HCT116 (cell line): Measurements from ENCODE around the gene KCND3. TPM values are rescaled to one million over a fixed set of nuclear protein-coding genes. Genes with fewer than 3 reads are reported as not detected.

Experiments
- ATAC-seq: fragments of 200-7000 bp; cut with Tn5 transposase; 2 replicates; pipeline ENCODE4 v1.9.1; 2020; ENCODE audit warnings: mild to moderate bottlenecking, moderate library complexity
- BruUV-seq: library from RNA; stranded (reverse); fragments of 400-500 nt; replicated peaks from 2 replicates; lab custom pipeline; 2021; lab: Mats Ljungman, UMichigan
- CTCF ChIA-PET: fragments of 300-600 bp; sonication (Branson Sonifier 250); formaldehyde crosslinking; loops from one replicate; lab custom pipeline; 2021; ENCODE audit warnings: antibody characterized with exemption; lab: Charles Lee
- POLR2A ChIA-PET: fragments of 300-600, 350-600 bp; sonication (Branson Sonifier 250); formaldehyde crosslinking; loops from one replicate; lab custom pipeline; 2021; ENCODE audit warnings: antibody characterized with exemption; lab: Charles Lee
- RAD21 ChIA-PET, 2 experiments: fragments of 300-600 bp; sonication (Branson Sonifier 250); formaldehyde crosslinking; loops; one replicate each; lab custom pipeline; 2023; ENCODE audit warnings: low total read pairs in 2 of 2; ENCODE audit not compliant: uncharacterized antibody in 2 of 2, unreplicated experiment in 2 of 2, low non-redundant PET in 1 of 2; lab: Charles Lee
- DNase-seq: peaks from one replicate; pipeline ENCODE4 v3.0.0-alpha.2; 2010; ENCODE audit warnings: low read depth, low spot score
- H2AFZ ChIP-seq: fragments of 200-600 bp; shearing (Covaris generic), sonication (generic); 2 replicates; pipeline ENCODE4 v1.6.1; 2017; ENCODE audit warnings: low read depth, mixed run types, mixed read lengths, antibody characterized with exemption, low read length; ENCODE audit not compliant: poor library complexity, severe bottlenecking
- H3K27ac ChIP-seq: 2 replicates; pipeline ENCODE4 v1.5.1; 2012; ENCODE audit warnings: low read depth, low read length
- H3K27me3 ChIP-seq: fragments of 200-600 bp; sonication (generic); 2 replicates; pipeline ENCODE4 v1.6.1; 2016; ENCODE audit warnings: mixed run types, low read length, mixed read lengths; ENCODE audit not compliant: insufficient read depth
- H3K36me3 ChIP-seq, 2 experiments: fragments of 200-500 bp in 1 of 2; fragments of 200-600 bp in 1 of 2; sonication (Bioruptor generic) in 1 of 2; sonication (generic) in 1 of 2; 2 replicates each; pipeline versions ENCODE4 v1.5.1 to v1.6.1; 2014 to 2016; ENCODE audit warnings: low read length in 2 of 2, inconsistent platforms in 1 of 2, mixed read lengths in 1 of 2, mixed run types in 1 of 2; ENCODE audit not compliant: insufficient read depth in 2 of 2, control insufficient read depth in 1 of 2
- H3K4me1 ChIP-seq, 2 experiments: fragments of 200-600 bp in 1 of 2; sonication (generic) in 1 of 2; 2 replicates each; pipeline versions ENCODE4 v1.5.1 to v1.6.1; 2012 to 2017; ENCODE audit warnings: low read length in 2 of 2, inconsistent platforms in 1 of 2, mild to moderate bottlenecking in 1 of 2, mixed read lengths in 1 of 2, mixed run types in 1 of 2, moderate library complexity in 1 of 2; ENCODE audit not compliant: insufficient read depth in 2 of 2, control insufficient read depth in 1 of 2
- H3K4me2 ChIP-seq: fragments of 200-600 bp; sonication (generic); 2 replicates; pipeline ENCODE4 v1.6.1; 2017; ENCODE audit warnings: mixed run types, low read length, mixed read lengths
- H3K4me3 ChIP-seq, 2 experiments: fragments of 200-600 bp in 1 of 2; sonication (generic) in 1 of 2; replicated peaks in 1 of 2; 2 replicates each; pipeline ENCODE4 v1.5.1; 2011 to 2016; ENCODE audit warnings: low read length in 2 of 2, control low read depth in 1 of 2, low read depth in 1 of 2, mild to moderate bottlenecking in 1 of 2, mixed read lengths in 1 of 2, mixed run types in 1 of 2
- H3K79me2 ChIP-seq: fragments of 200-600 bp; sonication (generic); 2 replicates; pipeline ENCODE4 v1.6.1; 2017; ENCODE audit warnings: mild to moderate bottlenecking, mixed run types, low read length, moderate library complexity, mixed read lengths; ENCODE audit not compliant: insufficient read depth
- H3K9ac ChIP-seq: fragments of 200-600 bp; sonication (generic); 2 replicates; pipeline ENCODE4 v1.6.1; 2016; ENCODE audit warnings: low read length, mixed read lengths
- H3K9me2 ChIP-seq: fragments of 200-600 bp; sonication (generic), shearing (Covaris generic); 2 replicates; pipeline ENCODE4 v1.6.1; 2017; ENCODE audit warnings: mixed run types, mild to moderate bottlenecking, moderate library complexity; ENCODE audit not compliant: insufficient read depth
- H3K9me3 ChIP-seq, 2 experiments: fragments of 200-500 bp in 1 of 2; fragments of 200-600 bp in 1 of 2; sonication (Bioruptor generic) in 1 of 2; sonication (generic) in 1 of 2; 2 replicates each; pipeline ENCODE4 v1.6.1; 2014 to 2017; ENCODE audit warnings: low read length in 2 of 2, mixed read lengths in 2 of 2, inconsistent platforms in 1 of 2, low read depth in 1 of 2, mild to moderate bottlenecking in 1 of 2, mixed run types in 1 of 2, moderate library complexity in 1 of 2; ENCODE audit not compliant: control insufficient read depth in 1 of 2, insufficient read depth in 1 of 2
- H4K20me1 ChIP-seq: fragments of 200-600 bp; sonication (generic), shearing (Covaris generic); 2 replicates; pipeline ENCODE4 v1.6.1; 2017; ENCODE audit warnings: mixed run types, mild to moderate bottlenecking, moderate library complexity; ENCODE audit not compliant: insufficient read depth
- ATF3 ChIP-seq: IDR thresholded peaks from 2 replicates; pipeline ENCODE4 v1.6.1; 2012
- EGR1 ChIP-seq: IDR thresholded peaks from 2 replicates; pipeline ENCODE4 v1.6.1; 2012; ENCODE audit warnings: low read depth
- ELF1 ChIP-seq: IDR thresholded peaks from 2 replicates; pipeline ENCODE4 v1.6.1; 2012; ENCODE audit warnings: low read depth, borderline replicate concordance
- EZH2 ChIP-seq: fragments of 200-600 bp; sonication (generic); IDR thresholded peaks from 2 replicates; pipeline ENCODE4 v1.6.1; 2017; ENCODE audit warnings: antibody characterized with exemption, mixed run types
- JUND ChIP-seq: IDR thresholded peaks from 2 replicates; pipeline ENCODE4 v1.6.1; 2012
- MAX ChIP-seq: IDR thresholded peaks from 2 replicates; pipeline ENCODE4 v1.6.1; 2012
- POLR2AphosphoS5 ChIP-seq: IDR thresholded peaks from 2 replicates; pipeline ENCODE4 v1.6.1; 2011; ENCODE audit warnings: mild to moderate bottlenecking, low read depth, low read length, moderate library complexity
- SP1 ChIP-seq: IDR thresholded peaks from 2 replicates; pipeline ENCODE4 v1.6.1; 2012; ENCODE audit warnings: low read depth
- YY1 ChIP-seq: IDR thresholded peaks from 2 replicates; pipeline ENCODE4 v1.6.1; 2011; ENCODE audit warnings: low read length, low read depth, moderate library complexity, mild to moderate bottlenecking; ENCODE audit not compliant: insufficient replicate concordance; ENCODE audit errors: extremely low read depth
- intact Hi-C: fragments of 100-400 bp; cut with micrococcal nuclease; formaldehyde crosslinking; loops from 2 replicates; pipeline ENCODE4 v1.10.0; 2022
- total RNA-seq: library from RNA; stranded (reverse); gene quantifications from one replicate; pipeline ENCODE4 v1.2.1, GENCODE V29; 2021; ENCODE audit not compliant: unreplicated experiment
- TF ChIP-seq, protein P1 (sequence below): IDR thresholded peaks from 2 replicates; pipeline ENCODE4 v1.6.1; 2011; ENCODE audit warnings: mild to moderate bottlenecking, low read length, moderate library complexity; ENCODE audit not compliant: insufficient replicate concordance; ENCODE audit errors: extremely low read depth
- TF ChIP-seq, protein P2 (sequence below): IDR thresholded peaks from 2 replicates; pipeline ENCODE4 v1.6.1; 2012; ENCODE audit warnings: low read depth

The KCND3 gene
- total RNA-seq, 1 experiment from 2014 or later, result 0.44 TPM

DNA sequence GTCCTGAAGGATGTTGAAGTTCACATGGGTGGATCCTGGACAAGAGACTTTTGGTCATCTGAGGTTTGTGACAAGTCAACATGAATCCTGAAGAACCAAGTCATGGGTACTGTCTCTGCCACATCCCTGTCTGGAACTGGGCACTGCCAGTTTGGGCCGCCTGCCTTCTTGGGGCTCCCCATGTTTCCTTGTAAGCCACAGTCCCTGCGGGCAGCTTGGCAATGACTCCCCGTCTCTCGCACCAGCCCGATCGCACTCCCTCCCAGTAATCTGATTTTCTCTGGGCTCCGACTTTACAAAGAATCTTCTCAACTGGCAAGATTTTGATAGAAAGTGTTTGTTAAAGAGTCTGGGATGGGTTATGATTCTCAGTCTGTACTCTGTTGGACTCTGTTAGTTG is 153.4 kb downstream of the KCND3 start:
- RAD21 ChIA-PET, result no interaction called here
- no peak for TF ChIP-seq MAX
- no peak for TF ChIP-seq ELF1
- no peak for TF ChIP-seq EZH2
- no peak for TF ChIP-seq SP1
- TF ChIP-seq YY1, result no peak
- TF ChIP-seq JUND, result no peak
- TF ChIP-seq, protein P1, sequence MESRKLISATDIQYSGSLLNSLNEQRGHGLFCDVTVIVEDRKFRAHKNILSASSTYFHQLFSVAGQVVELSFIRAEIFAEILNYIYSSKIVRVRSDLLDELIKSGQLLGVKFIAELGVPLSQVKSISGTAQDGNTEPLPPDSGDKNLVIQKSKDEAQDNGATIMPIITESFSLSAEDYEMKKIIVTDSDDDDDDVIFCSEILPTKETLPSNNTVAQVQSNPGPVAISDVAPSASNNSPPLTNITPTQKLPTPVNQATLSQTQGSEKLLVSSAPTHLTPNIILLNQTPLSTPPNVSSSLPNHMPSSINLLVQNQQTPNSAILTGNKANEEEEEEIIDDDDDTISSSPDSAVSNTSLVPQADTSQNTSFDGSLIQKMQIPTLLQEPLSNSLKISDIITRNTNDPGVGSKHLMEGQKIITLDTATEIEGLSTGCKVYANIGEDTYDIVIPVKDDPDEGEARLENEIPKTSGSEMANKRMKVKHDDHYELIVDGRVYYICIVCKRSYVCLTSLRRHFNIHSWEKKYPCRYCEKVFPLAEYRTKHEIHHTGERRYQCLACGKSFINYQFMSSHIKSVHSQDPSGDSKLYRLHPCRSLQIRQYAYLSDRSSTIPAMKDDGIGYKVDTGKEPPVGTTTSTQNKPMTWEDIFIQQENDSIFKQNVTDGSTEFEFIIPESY, result no peak
- Histone ChIP-seq H3K9me2 (no peaks in the 10 kb centered on the region), H3K9me3 (no peaks in the 10 kb centered on the region), H4K20me1 (no peaks in the 10 kb centered on the region), H3K27me3 (peaks cover 42% of the 10 kb centered on the region), H2AFZ (no peak overlapping the region), H3K4me1 (no peaks in the 10 kb centered on the region), H3K9ac (no peak overlapping the region), H3K36me3 (no peaks in the 10 kb centered on the region), H3K27ac (no peak overlapping the region), H3K4me3 (no peak overlapping the region), H3K4me2 (no peak overlapping the region), H3K79me2 (no peaks in the 10 kb centered on the region)
- intact Hi-C loops, result no loop called here
- DNase-seq (no peak), ATAC-seq (no peak)
- CTCF ChIA-PET, result no interaction called here
- POLR2A ChIA-PET, result no interaction called here
- no TSS peak for BruUV-seq

GRCh38 chr1:111835514-111835913 is 154.0 kb downstream of the KCND3 start:
- no peaks in the 10 kb centered on the region for H3K79me2 ChIP-seq
- H3K9me3 ChIP-seq, result no peaks in the 10 kb centered on the region
- ATAC-seq (no peak), DNase-seq (no peak)
- no peaks in the 10 kb centered on the region for H3K9me2 ChIP-seq
- no peak overlapping the region for H3K4me2 ChIP-seq
- no peak overlapping the region for H3K27ac ChIP-seq
- no TSS peak for BruUV-seq
- no peak overlapping the region for H3K4me3 ChIP-seq
- no peaks in the 10 kb centered on the region for H3K36me3 ChIP-seq
- H4K20me1 ChIP-seq, result no peaks in the 10 kb centered on the region
- ChIA-PET RAD21 (no interaction called here), CTCF (no interaction called here), POLR2A (no interaction called here)
- H3K27me3 ChIP-seq, result peaks cover 45% of the 10 kb centered on the region
- H3K9ac ChIP-seq, result no peak overlapping the region
- no peak overlapping the region for H2AFZ ChIP-seq
- intact Hi-C loops, result no loop called here
- H3K4me1 ChIP-seq, result no peaks in the 10 kb centered on the region
- TF ChIP-seq, protein P1, result no peak
- no peak for TF ChIP-seq EGR1
- no peak for TF ChIP-seq POLR2AphosphoS5
- no peak for TF ChIP-seq ATF3
- TF ChIP-seq, protein P2, sequence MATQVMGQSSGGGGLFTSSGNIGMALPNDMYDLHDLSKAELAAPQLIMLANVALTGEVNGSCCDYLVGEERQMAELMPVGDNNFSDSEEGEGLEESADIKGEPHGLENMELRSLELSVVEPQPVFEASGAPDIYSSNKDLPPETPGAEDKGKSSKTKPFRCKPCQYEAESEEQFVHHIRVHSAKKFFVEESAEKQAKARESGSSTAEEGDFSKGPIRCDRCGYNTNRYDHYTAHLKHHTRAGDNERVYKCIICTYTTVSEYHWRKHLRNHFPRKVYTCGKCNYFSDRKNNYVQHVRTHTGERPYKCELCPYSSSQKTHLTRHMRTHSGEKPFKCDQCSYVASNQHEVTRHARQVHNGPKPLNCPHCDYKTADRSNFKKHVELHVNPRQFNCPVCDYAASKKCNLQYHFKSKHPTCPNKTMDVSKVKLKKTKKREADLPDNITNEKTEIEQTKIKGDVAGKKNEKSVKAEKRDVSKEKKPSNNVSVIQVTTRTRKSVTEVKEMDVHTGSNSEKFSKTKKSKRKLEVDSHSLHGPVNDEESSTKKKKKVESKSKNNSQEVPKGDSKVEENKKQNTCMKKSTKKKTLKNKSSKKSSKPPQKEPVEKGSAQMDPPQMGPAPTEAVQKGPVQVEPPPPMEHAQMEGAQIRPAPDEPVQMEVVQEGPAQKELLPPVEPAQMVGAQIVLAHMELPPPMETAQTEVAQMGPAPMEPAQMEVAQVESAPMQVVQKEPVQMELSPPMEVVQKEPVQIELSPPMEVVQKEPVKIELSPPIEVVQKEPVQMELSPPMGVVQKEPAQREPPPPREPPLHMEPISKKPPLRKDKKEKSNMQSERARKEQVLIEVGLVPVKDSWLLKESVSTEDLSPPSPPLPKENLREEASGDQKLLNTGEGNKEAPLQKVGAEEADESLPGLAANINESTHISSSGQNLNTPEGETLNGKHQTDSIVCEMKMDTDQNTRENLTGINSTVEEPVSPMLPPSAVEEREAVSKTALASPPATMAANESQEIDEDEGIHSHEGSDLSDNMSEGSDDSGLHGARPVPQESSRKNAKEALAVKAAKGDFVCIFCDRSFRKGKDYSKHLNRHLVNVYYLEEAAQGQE, result no peak
